MM.1S (cell line): ENCODE data around the gene NOXA1.

Experiments
- DNase-seq: peaks from one replicate; pipeline ENCODE4 v3.0.0-alpha.2; 2015
- H2AFZ ChIP-seq: fragments of 300-600 bp; sonication (generic); 2 replicates; pipeline ENCODE4 v1.6.0; 2016; ENCODE audit warnings: antibody characterized with exemption, low read length
- H3F3A ChIP-seq: fragments of 300-600 bp; sonication (generic); 2 replicates; pipeline ENCODE4 v1.6.1; 2016; ENCODE audit warnings: mild to moderate bottlenecking, antibody characterized with exemption, low read length, moderate library complexity, mixed read lengths; ENCODE audit not compliant: insufficient read depth
- H3K27ac ChIP-seq: fragments of 300-600 bp; sonication (generic); 2 replicates; pipeline ENCODE4 v1.5.1; 2016; ENCODE audit warnings: mild to moderate bottlenecking, low read length
- H3K27me3 ChIP-seq: fragments of 300-600 bp; sonication (generic); replicated peaks from 2 replicates; pipeline ENCODE4 v1.6.0; 2016; ENCODE audit warnings: low read length; ENCODE audit not compliant: insufficient read depth
- H3K36me3 ChIP-seq: fragments of 300-600 bp; sonication (generic); replicated peaks from 2 replicates; pipeline ENCODE4 v1.6.1; 2016; ENCODE audit warnings: mild to moderate bottlenecking, low read length, mixed read lengths; ENCODE audit not compliant: insufficient read depth
- H3K4me1 ChIP-seq: fragments of 300-600 bp; sonication (generic); 2 replicates; pipeline ENCODE4 v1.6.1; 2016; ENCODE audit warnings: low read length, mixed read lengths
- H3K4me2 ChIP-seq: fragments of 300-600 bp; sonication (generic); 2 replicates; pipeline ENCODE4 v1.6.0; 2016; ENCODE audit warnings: low read depth, low read length
- H3K4me3 ChIP-seq: fragments of 300-600 bp; sonication (generic); 2 replicates; pipeline ENCODE4 v1.5.1; 2016; ENCODE audit warnings: low read length, mixed read lengths
- H3K79me2 ChIP-seq: fragments of 300-600 bp; sonication (generic); 2 replicates; pipeline ENCODE4 v1.6.1; 2016; ENCODE audit warnings: mixed run types, low read length, mixed read lengths
- H3K9ac ChIP-seq: fragments of 300-600 bp; sonication (generic); 2 replicates; pipeline ENCODE4 v1.6.1; 2016; ENCODE audit warnings: low read length, mixed read lengths
- H3K9me2 ChIP-seq: fragments of 300-600 bp; sonication (generic); replicated peaks from 2 replicates; pipeline ENCODE4 v1.6.1; 2016; ENCODE audit warnings: mild to moderate bottlenecking, low read length, mixed read lengths; ENCODE audit not compliant: insufficient read depth
- H3K9me3 ChIP-seq: fragments of 300-600 bp; sonication (generic); replicated peaks from 2 replicates; pipeline ENCODE4 v1.6.1; 2016; ENCODE audit warnings: mild to moderate bottlenecking, low read length, mixed read lengths; ENCODE audit not compliant: insufficient read depth
- H4K20me1 ChIP-seq: fragments of 300-600 bp; sonication (generic); 2 replicates; pipeline ENCODE4 v1.6.1; 2016; ENCODE audit warnings: mild to moderate bottlenecking, low read length, moderate library complexity, mixed read lengths; ENCODE audit not compliant: insufficient read depth
- EZH2 ChIP-seq: fragments of 300-600 bp; sonication (generic); optimal IDR thresholded peaks from 2 replicates; pipeline ENCODE3; 2017; ENCODE audit warnings: low read depth, mild to moderate bottlenecking, antibody characterized with exemption, low read length, mixed read lengths
- EZH2phosphoT487 ChIP-seq: fragments of 300-600 bp; sonication (generic); IDR thresholded peaks from 2 replicates; pipeline ENCODE4 v1.6.1; 2018; ENCODE audit warnings: antibody characterized with exemption, low read length
- TF ChIP-seq, protein P1 (sequence below): fragments of 300-600 bp; sonication (generic); IDR thresholded peaks from 2 replicates; pipeline ENCODE4 v1.5.1; 2016; ENCODE audit warnings: antibody characterized with exemption, low read length, mixed read lengths

The NOXA1 gene, protein sequence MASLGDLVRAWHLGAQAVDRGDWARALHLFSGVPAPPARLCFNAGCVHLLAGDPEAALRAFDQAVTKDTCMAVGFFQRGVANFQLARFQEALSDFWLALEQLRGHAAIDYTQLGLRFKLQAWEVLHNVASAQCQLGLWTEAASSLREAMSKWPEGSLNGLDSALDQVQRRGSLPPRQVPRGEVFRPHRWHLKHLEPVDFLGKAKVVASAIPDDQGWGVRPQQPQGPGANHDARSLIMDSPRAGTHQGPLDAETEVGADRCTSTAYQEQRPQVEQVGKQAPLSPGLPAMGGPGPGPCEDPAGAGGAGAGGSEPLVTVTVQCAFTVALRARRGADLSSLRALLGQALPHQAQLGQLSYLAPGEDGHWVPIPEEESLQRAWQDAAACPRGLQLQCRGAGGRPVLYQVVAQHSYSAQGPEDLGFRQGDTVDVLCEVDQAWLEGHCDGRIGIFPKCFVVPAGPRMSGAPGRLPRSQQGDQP

DNA sequence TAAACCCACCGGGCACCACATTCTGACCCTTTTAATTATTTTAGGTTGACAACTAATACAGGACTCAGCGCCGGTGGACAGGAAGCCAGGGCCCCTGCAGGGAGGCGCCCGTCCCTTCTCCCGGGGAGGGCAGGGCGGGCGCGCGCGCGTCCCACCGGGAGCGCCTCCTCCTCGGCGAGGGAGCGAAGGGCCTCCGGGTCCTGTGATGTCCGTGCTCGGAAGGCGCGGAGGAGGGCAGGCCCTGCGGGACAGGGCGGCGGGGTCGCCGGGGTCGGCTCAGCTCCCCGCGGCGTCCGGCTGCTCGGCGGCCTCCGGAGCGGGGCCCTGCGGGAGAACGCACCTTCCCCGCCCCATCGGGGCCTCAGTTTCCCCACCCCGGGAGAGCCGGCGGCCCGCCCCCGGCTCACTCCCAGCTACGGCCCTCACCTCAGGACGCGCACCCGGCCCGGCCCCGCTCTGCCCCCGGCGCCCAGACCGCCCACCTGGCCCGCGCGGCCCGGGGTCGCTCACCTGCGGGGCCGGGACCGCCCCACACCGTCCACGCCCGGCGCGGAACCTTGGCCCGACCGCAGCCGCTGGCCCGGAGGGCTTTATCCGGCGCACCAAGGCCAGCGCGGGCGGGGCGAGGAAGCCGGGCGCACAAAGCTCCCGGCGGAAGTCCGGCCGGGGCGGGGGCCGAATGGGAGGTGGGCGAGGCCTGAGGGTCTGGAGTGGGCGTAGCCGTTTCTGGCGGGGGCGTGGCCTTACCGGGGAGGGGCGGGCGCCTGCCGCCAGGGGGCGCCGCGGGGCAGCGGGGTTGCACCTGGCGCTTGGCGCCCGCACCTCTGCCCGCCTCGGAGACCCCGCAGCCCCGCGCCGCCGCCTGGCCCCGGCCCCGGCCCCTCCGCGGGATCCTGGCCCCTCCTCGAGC, at the start of gene NOXA1, which contains the start of gene EXD3:
NOXA1 (plus strand) TSS at position 790 of the 910 bp plus-strand sequence. CDS start 137 bp downstream, outside the sequence.
EXD3 (minus strand) TSS at position 559 of the 910 bp plus-strand sequence. CDS start 27,805 bp downstream, outside the sequence.
- peaks cover 5% of the 10 kb centered on the region; the same call in 1 of the 2 replicates for H3F3A ChIP-seq
- DNase-seq: peak; percentile 95
- no peaks in the 10 kb centered on the region for H4K20me1 ChIP-seq
- TF ChIP-seq EZH2phosphoT487 (no peak), EZH2 (no peak)
- TF ChIP-seq, protein P1, sequence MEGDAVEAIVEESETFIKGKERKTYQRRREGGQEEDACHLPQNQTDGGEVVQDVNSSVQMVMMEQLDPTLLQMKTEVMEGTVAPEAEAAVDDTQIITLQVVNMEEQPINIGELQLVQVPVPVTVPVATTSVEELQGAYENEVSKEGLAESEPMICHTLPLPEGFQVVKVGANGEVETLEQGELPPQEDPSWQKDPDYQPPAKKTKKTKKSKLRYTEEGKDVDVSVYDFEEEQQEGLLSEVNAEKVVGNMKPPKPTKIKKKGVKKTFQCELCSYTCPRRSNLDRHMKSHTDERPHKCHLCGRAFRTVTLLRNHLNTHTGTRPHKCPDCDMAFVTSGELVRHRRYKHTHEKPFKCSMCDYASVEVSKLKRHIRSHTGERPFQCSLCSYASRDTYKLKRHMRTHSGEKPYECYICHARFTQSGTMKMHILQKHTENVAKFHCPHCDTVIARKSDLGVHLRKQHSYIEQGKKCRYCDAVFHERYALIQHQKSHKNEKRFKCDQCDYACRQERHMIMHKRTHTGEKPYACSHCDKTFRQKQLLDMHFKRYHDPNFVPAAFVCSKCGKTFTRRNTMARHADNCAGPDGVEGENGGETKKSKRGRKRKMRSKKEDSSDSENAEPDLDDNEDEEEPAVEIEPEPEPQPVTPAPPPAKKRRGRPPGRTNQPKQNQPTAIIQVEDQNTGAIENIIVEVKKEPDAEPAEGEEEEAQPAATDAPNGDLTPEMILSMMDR: peak; percentile 49
- peak within 1 kb of the TSS; percentile 92 for H3K4me2 ChIP-seq
- peak within 1 kb of the TSS; percentile 65 for H3K9ac ChIP-seq
- peaks cover 20% of the 10 kb centered on the region for H3K79me2 ChIP-seq
- no peaks in the 10 kb centered on the region for H3K9me2 ChIP-seq
- no peaks in the 10 kb centered on the region for H3K4me1 ChIP-seq
- H3K27me3 ChIP-seq: peaks cover 40% of the 10 kb centered on the region
- H3K9me3 ChIP-seq: no peaks in the 10 kb centered on the region
- H3K4me3 ChIP-seq: peak within 1 kb of the TSS; percentile 76
- peak within 1 kb of the TSS; percentile 25; the same call in 1 of the 2 replicates for H3K27ac ChIP-seq
- H2AFZ ChIP-seq: peak within 1 kb of the TSS; percentile 73
- H3K36me3 ChIP-seq: no peaks in the 10 kb centered on the region

DNA sequence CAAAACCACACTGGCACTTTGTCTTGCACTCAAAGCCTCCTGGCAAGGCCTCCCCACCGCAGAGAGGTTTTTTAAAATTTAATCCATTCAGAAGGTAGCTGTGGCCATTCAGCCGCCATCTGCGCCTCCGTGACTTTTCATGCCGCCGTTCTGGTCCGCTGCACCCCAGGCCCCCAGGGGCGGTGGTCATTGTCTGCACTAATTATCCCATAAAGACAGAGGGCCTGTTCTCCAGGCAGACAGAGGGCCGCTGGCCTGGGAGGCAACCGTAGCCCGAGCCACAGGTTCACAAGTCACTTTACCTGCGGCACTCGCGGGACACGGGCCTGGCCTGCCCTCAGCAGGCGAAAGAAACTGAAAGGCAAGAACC, 49.6 kb upstream of the NOXA1 start:
- H3K4me2 ChIP-seq: no peak overlapping the region
- H3K9ac ChIP-seq: no peak overlapping the region
- no peaks in the 10 kb centered on the region for H3F3A ChIP-seq
- H3K4me1 ChIP-seq: no peaks in the 10 kb centered on the region
- no peaks in the 10 kb centered on the region for H3K79me2 ChIP-seq
- no peaks in the 10 kb centered on the region for H3K36me3 ChIP-seq
- no peaks in the 10 kb centered on the region for H3K9me2 ChIP-seq
- peaks cover 90% of the 10 kb centered on the region for H3K27me3 ChIP-seq
- no peak overlapping the region for H2AFZ ChIP-seq
- no peak overlapping the region for H3K27ac ChIP-seq
- H3K9me3 ChIP-seq: no peaks in the 10 kb centered on the region
- no peaks in the 10 kb centered on the region for H4K20me1 ChIP-seq
- H3K4me3 ChIP-seq: no peak overlapping the region
- no peak for DNase-seq
- TF ChIP-seq EZH2phosphoT487 (no peak), EZH2 (no peak)
- TF ChIP-seq, protein P1: no peak

DNA sequence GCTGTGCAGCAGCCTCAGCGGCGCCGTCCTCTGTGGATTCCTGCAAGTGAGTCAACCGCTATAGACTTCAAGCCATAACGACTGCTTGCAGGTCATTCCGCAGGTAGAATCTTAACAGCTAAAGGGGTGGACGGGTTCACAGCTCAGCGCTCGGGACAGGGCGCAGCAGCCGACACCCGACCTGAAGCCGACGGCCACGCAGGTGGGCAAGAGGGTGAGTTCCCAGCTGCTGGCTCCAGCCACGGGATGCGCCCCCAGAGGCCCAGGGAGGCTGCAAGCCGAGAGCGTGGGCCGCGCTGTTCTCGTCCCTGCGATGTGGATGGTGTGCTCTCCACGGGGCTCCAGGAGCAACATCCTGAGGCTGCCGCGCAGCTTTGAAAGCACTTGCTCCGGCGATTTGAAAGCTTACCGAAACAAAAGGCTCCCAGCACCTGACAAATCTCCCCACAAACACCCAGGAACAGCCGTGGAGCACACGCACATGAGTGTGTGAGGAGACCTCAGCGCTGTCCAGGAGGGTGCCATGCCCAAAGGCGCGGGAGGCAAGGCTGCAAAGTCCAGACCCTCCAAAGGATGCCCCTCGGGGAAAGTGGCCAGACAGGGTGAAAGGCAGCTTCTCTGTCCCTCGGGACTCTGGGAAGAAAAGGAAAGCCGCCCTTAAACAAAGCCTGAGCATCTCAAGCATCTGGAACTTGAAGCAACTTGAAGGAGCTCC, 48.9 kb upstream of the NOXA1 start:
- TF ChIP-seq EZH2phosphoT487: no peak
- TF ChIP-seq, protein P1: no peak
- no peak for TF ChIP-seq EZH2
- H3F3A ChIP-seq: no peaks in the 10 kb centered on the region

More for the DNA sequence above, 48.9 kb upstream of the NOXA1 start:
- Histone ChIP-seq H3K9ac (no peak overlapping the region), H2AFZ (no peak overlapping the region), H3K9me3 (no peaks in the 10 kb centered on the region), H3K27ac (no peak overlapping the region), H3K36me3 (no peaks in the 10 kb centered on the region), H3K27me3 (peaks cover 91% of the 10 kb centered on the region), H3K79me2 (no peaks in the 10 kb centered on the region), H4K20me1 (no peaks in the 10 kb centered on the region), H3K4me1 (no peaks in the 10 kb centered on the region), H3K4me3 (no peak overlapping the region), H3K9me2 (no peaks in the 10 kb centered on the region), H3K4me2 (no peak overlapping the region)
- DNase-seq: no peak
